GM18907 (cell line): ENCODE data around the gene PHKG2.

Experiments used
- ATAC-seq: cut with Tn5 transposase; IDR thresholded peaks from one replicate; pipeline ENCODE4 v1.9.1; 2021; ENCODE audit warnings: mild to moderate bottlenecking, moderate library complexity; ENCODE audit not compliant: unreplicated experiment

The PHKG2 gene

GRCh38 chr16:30728321-30728720, 19.9 kb upstream of the PHKG2 start:
- no peak for ATAC-seq

GRCh38 chr16:30728899-30729672, 19.1 kb upstream of the PHKG2 start:
- no peak for ATAC-seq

DNA sequence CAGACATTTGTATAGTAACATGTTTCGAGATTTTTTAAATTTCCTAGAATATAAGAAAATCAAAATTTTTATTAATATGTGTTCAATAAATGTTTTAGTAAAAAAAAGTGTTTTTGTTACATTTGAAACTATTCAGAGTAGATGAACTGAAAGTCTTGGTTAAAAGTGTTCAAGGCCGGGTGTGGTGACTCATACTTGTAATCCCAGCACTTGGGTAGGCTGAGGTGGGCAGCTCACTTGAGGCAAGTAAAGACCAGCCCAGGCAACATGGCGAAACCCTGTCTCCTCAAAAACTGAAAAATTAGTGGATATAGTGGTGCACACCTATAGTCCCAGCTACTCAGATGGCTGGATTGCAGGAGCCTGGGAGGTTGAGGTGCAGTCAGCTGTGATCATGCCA, 16.8 kb upstream of the PHKG2 start:
- no peak for ATAC-seq

DNA sequence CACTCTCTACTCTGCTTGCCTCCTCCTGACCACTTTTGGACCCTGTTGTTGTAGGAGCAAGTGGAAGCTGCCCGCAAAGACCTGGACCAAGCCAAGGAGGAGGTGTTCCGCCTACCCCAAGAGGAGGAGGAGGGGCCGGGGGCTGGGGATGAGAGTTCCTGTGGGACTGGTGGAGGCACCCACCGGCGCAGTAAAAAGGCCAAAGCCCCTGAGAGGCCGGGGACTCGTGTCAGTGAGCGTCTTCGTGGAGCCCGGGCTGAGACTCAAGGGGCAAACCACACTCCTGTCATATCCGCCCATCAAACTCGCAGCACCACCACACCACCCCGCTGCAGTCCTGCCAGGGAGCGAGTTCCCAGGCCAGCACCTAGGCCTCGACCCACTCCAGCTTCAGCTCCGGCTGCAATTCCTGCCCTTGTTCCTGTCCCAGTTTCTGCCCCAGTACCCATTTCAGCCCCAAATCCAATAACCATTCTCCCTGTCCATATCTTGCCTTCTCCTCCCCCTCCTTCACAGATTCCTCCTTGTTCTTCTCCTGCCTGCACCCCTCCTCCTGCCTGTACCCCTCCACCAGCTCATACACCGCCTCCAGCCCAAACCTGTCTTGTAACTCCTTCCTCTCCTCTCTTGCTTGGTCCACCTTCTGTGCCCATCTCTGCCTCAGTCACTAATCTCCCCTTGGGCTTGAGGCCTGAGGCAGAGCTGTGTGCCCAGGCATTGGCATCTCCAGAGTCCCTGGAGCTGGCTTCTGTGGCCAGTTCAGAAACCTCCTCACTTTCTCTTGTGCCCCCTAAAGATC, 11.0 kb upstream of the PHKG2 start:
- no peak for ATAC-seq

DNA sequence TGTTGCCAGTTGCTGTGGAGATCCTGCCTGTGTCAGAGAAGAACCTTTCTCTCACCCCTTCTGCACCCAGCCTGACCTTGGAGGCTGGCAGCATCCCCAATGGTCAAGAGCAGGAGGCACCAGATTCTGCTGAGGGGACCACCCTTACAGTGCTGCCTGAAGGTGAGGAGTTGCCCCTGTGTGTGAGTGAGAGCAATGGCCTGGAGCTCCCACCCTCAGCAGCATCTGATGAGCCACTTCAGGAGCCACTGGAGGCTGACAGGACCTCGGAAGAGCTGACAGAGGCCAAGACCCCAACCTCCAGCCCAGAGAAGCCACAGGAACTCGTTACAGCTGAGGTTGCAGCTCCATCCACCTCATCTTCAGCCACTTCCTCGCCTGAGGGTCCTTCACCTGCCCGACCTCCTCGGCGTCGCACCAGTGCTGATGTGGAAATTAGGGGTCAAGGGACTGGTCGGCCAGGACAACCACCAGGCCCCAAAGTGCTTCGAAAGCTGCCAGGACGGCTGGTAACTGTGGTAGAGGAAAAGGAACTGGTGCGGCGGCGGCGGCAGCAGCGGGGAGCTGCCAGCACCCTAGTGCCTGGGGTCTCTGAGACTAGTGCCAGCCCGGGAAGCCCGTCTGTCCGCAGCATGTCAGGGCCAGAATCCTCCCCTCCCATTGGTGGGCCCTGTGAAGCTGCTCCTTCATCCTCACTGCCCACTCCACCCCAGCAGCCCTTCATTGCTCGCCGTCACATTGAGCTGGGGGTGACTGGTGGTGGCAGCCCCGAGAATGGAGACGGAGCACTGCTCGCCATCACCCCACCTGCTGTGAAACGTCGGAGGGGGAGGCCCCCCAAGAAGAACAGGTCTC, 10.2 kb upstream of the PHKG2 start:
- no peak for ATAC-seq

DNA sequence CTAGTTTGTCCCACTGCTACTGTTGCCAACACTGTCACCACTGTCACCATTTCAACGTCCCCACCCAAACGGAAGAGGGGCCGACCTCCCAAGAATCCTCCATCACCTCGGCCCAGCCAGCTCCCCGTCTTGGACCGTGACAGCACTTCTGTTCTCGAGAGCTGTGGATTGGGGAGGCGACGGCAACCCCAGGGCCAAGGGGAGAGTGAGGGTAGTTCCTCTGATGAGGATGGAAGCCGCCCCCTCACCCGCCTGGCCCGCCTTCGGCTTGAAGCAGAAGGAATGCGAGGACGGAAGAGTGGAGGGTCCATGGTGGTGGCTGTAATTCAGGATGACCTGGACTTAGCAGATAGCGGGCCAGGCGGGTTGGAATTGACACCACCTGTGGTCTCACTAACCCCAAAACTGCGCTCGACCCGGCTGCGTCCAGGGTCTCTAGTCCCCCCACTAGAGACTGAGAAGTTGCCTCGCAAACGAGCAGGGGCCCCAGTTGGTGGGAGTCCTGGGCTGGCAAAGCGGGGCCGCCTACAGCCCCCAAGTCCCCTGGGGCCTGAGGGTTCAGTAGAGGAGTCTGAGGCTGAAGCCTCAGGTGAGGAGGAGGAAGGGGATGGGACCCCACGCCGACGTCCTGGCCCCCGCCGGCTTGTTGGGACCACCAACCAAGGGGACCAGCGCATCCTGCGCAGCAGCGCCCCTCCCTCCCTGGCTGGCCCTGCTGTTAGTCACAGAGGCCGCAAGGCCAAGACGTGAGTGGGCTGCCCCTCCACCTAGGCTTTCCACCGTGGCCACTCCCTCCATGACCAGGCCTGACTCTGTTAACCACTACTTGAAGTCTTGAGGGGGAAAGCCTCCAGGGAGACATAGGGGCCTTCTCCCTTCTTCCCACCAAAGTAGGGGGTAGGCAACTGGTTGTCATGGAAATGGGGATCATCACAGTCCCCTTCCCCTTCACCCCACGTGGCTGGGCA, 9.0 kb upstream of the PHKG2 start:
- no peak for ATAC-seq

DNA sequence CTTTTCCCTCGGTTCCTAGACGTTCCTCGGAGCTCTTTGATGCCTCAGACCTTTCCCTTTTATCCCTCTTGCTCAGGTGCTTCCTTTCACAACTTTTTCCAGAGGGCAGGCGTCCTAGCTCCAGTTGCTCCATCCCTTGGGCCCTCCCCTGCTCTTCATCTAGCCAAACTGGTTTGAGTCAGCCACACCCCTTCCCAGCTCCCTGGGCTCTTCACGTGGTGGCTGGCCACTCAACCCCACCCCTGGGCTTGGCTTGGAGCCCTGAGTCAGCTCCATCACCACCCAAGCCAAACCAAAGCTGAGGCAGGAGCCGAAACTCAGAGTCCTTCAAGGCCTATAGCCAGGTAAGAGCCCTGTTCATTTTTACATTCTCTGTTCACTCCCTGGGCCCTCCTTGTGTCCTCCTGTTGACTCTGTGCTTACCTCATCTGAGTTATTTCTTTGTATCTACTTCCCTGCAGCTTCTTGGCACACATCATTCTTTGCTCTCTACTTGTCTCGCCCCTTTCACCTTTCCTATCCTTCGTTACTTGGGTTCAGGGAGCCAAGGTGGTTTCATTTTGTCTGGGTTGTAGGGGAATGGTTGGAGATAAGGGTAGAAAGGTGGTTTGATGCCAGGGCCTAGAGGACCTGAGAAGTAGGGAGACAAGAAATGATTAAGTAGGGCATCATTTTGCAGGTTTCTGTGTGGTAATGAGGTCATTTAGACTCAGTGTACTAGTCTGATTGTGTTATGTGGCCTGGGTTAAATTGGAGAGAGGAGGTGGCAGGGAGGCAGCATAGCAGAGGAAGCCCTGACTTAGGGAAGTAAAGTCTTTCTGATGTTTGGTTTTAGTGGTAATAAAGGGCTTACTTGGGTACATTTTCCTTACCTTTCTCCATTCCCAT, 7.6 kb upstream of the PHKG2 start:
- no peak for ATAC-seq

DNA sequence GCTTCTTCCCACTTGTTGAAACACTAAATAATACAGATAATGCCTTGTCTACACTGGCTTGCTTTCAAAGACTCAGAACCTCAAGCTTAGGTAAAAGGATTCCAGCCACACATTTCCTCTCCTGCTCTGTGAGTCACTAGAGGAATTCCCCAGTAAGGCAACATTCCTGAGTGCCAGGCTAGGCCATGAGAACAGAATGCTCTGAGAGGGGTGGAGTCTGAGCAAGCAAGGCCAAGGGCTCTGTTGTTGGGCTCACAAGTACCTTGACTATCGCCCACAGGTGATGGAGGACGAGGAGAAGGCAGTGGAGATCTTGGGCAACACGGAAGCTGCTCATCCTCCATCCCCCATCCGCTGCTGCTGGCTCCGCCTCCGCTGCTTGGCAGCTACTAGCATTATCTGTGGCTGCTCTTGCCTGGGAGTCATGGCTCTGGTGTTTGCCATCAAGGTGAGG, 6.7 kb upstream of the PHKG2 start:
- no peak for ATAC-seq

DNA sequence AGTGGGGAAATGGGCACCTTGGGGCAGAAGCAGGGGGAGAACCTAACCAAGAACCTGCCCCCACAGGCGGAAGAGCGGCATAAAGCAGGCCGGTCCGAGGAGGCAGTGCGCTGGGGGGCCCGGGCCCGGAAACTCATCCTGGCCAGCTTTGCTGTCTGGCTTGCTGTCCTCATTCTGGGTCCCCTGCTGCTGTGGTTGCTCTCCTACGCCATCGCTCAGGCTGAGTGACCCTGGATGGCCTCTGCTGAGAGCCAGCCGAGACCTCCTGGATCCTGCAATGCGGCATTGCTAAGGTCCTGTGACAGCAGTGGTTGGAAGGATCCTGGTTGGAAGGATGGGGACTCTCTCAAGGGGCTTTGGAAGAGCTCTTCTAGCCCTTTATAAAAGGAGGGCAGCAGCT, 4.5 kb upstream of the PHKG2 start:
- ATAC-seq: no peak

DNA sequence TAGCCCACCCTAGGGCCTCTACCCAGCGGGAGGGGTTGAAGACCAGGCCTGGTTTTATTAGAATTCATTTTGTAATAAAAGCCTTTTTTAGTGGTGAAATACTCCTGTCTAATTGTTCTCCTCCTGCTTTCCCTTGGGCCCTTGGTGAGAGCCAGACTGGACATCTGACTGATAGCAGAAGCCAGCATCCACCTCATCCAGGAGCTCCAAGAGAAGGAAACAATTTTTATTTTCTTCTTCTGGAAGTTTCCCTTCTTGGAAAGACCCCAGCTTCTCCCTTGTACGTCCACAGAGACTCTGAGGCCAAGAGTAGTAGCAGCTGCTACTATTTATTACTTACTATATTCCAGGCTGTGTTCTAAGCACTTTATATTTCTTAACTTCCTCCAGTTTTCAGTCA, 4.0 kb upstream of the PHKG2 start:
- no peak for ATAC-seq

GRCh38 chr16:30745082-30745481, 3.1 kb upstream of the PHKG2 start:
- ATAC-seq: no peak

GRCh38 chr16:30746638-30747175, 1.5 kb upstream of the PHKG2 start:
- no peak for ATAC-seq

- no peak for ATAC-seq
These were observed 894 bp upstream of the PHKG2 start for GRCh38 chr16:30747331-30747730.

GRCh38 chr16:30748634-30749445, 615 bp downstream of the PHKG2 start:
- ATAC-seq: peak; percentile 12

GRCh38 chr16:30750201-30750600, 2.0 kb downstream of the PHKG2 start:
- ATAC-seq: no peak

- no peak for ATAC-seq
These were observed 2.7 kb downstream of the PHKG2 start for GRCh38 chr16:30750876-30751465.

GRCh38 chr16:30753596-30753995, 5.4 kb downstream of the PHKG2 start:
- no peak for ATAC-seq
